HEK293 (cell line): ENCODE measurements around the gene TBCC.

Experiments
- GLIS1 ChIP-seq: fragments of 450-650 bp; formaldehyde crosslinking; IDR thresholded peaks from 2 replicates; pipeline ENCODE4 v1.5.1; 2016; ENCODE audit warnings: missing biosample characterization, missing genetic modification characterization
- INSM2 ChIP-seq: fragments of 450-650 bp; formaldehyde crosslinking; IDR thresholded peaks from 2 replicates; pipeline ENCODE4 v1.5.1; 2016; ENCODE audit warnings: missing biosample characterization, missing genetic modification characterization
- PRDM2 ChIP-seq: fragments of 450-650 bp; formaldehyde crosslinking; IDR thresholded peaks from 2 replicates; pipeline ENCODE4 v1.5.1; 2016; ENCODE audit warnings: missing biosample characterization, missing genetic modification characterization, borderline replicate concordance
- RBAK ChIP-seq: fragments of 450-650 bp; formaldehyde crosslinking; IDR thresholded peaks from 2 replicates; pipeline ENCODE4 v1.5.1; 2016; ENCODE audit warnings: missing biosample characterization, missing genetic modification characterization
- SCRT2 ChIP-seq: fragments of 450-650 bp; formaldehyde crosslinking; IDR thresholded peaks from 2 replicates; pipeline ENCODE4 v1.5.1; 2016; ENCODE audit warnings: missing biosample characterization, missing genetic modification characterization
- SP2 ChIP-seq: fragments of 450-650 bp; formaldehyde crosslinking; IDR thresholded peaks from 2 replicates; pipeline ENCODE4 v1.5.1; 2016; ENCODE audit warnings: missing biosample characterization, missing genetic modification characterization
- TSHZ1 ChIP-seq: fragments of 450-650 bp; formaldehyde crosslinking; IDR thresholded peaks from 2 replicates; pipeline ENCODE4 v1.5.1; 2016; ENCODE audit warnings: missing biosample characterization, missing genetic modification characterization, borderline replicate concordance
- ZBTB8A ChIP-seq: fragments of 450-650 bp; formaldehyde crosslinking; IDR thresholded peaks from 2 replicates; pipeline ENCODE4 v1.5.1; 2016; ENCODE audit warnings: missing biosample characterization, missing genetic modification characterization
- ZNF146 ChIP-seq: fragments of 450-650 bp; formaldehyde crosslinking; IDR thresholded peaks from 2 replicates; pipeline ENCODE4 v1.5.1; 2016; ENCODE audit warnings: missing biosample characterization, missing genetic modification characterization
- ZNF362 ChIP-seq: fragments of 450-650 bp; formaldehyde crosslinking; IDR thresholded peaks from 2 replicates; pipeline ENCODE4 v1.5.1; 2016; ENCODE audit warnings: missing biosample characterization, missing genetic modification characterization
- ZNF398 ChIP-seq: fragments of 450-650 bp; formaldehyde crosslinking; IDR thresholded peaks from 2 replicates; pipeline ENCODE4 v1.5.1; 2017; ENCODE audit warnings: missing biosample characterization, missing genetic modification characterization
- ZNF518A ChIP-seq: fragments of 450-650 bp; formaldehyde crosslinking; conservative IDR thresholded peaks from 2 replicates; pipeline ENCODE4 v1.5.1; 2016; ENCODE audit warnings: low read depth, missing biosample characterization, missing genetic modification characterization
- ZNF626 ChIP-seq: fragments of 450-650 bp; sonication (Bioruptor Pico); formaldehyde crosslinking; IDR thresholded peaks from 2 replicates; pipeline ENCODE4 v1.5.1; 2018; ENCODE audit warnings: missing biosample characterization, missing genetic modification characterization, inconsistent platforms
- ZNF629 ChIP-seq: fragments of 450-650 bp; formaldehyde crosslinking; IDR thresholded peaks from 2 replicates; pipeline ENCODE4 v1.5.1; 2017; ENCODE audit warnings: missing biosample characterization, missing genetic modification characterization
- ZNF654 ChIP-seq: fragments of 450-650 bp; formaldehyde crosslinking; IDR thresholded peaks from 2 replicates; pipeline ENCODE4 v1.5.1; 2016; ENCODE audit warnings: low read depth, missing biosample characterization, missing genetic modification characterization
- ZNF768 ChIP-seq: fragments of 450-650 bp; formaldehyde crosslinking; IDR thresholded peaks from 2 replicates; pipeline ENCODE4 v1.5.1; 2018; ENCODE audit warnings: missing biosample characterization, mild to moderate bottlenecking, missing genetic modification characterization

TBCC gene

GRCh38 chr6:42746463-42747391 is 824 bp upstream of the TBCC start (continued):
- TF ChIP-seq ZNF518A (tag by site-specific recombination) (peak; percentile 41; the same call in 1 of the 2 replicates), ZNF768 (tag by site-specific recombination) (no peak), ZBTB8A (tag by site-specific recombination) (peak; percentile 88), GLIS1 (tag by site-specific recombination) (peak; percentile 48; the same call in 1 of the 2 replicates), ZNF362 (tag by site-specific recombination) (peak; percentile 64; the same call in 1 of the 2 replicates), INSM2 (tag by site-specific recombination) (no peak; the same call in 1 of the 2 replicates), ZNF398 (tag by site-specific recombination) (peak; percentile 94), ZNF626 (tag by site-specific recombination) (no peak), ZNF629 (tag by site-specific recombination) (peak; percentile 38), SCRT2 (tag by site-specific recombination) (no peak), RBAK (no peak), ZNF146 (0 out of 2 replicates have a peak, but pooled peaks have one; percentile 38), ZNF654 (no peak), PRDM2 (tag by site-specific recombination) (no peak), SP2 (tag by site-specific recombination) (peak; percentile 96), TSHZ1 (tag by site-specific recombination) (no peak)
